HG03280 (cell line): Measurements from ENCODE around the gene CDX1.
A peak's percentile ranks its signal among the peaks of the same experiment; 100 is the strongest.

Source experiments
- ATAC-seq: cut with Tn5 transposase; IDR thresholded peaks from one replicate; pipeline ENCODE4 v1.9.1; 2021; ENCODE audit warnings: mild to moderate bottlenecking, moderate library complexity; ENCODE audit not compliant: unreplicated experiment

CDX1 gene

GRCh38 chr5:150203832-150204589 is 37.4 kb downstream of the CDX1 start:
- no peak for ATAC-seq

- ATAC-seq: no peak
Observed at GRCh38 chr5:150204590-150204960, 38.0 kb downstream of the CDX1 start.

- no peak for ATAC-seq
Observed at GRCh38 chr5:150206098-150206778, 39.7 kb downstream of the CDX1 start.

- no peak for ATAC-seq
Observed at GRCh38 chr5:150206779-150207115, 40.2 kb downstream of the CDX1 start.

- no peak for ATAC-seq
Observed at GRCh38 chr5:150208187-150209098, 41.9 kb downstream of the CDX1 start.

GRCh38 chr5:150209099-150209635 is 42.6 kb downstream of the CDX1 start:
- no peak for ATAC-seq

- no peak for ATAC-seq
Observed at GRCh38 chr5:150210644-150211043, 44.1 kb downstream of the CDX1 start.

- no peak for ATAC-seq
Observed at GRCh38 chr5:150211156-150212030, 44.8 kb downstream of the CDX1 start.

- ATAC-seq: no peak
Observed at GRCh38 chr5:150213530-150213929, 47.0 kb downstream of the CDX1 start.

GRCh38 chr5:150214289-150214688 is 47.7 kb downstream of the CDX1 start:
- no peak for ATAC-seq

- no peak for ATAC-seq
Observed at GRCh38 chr5:150215979-150216944, 49.7 kb downstream of the CDX1 start.

GRCh38 chr5:150217038-150217437 is 50.5 kb downstream of the CDX1 start:
- no peak for ATAC-seq

- ATAC-seq: peak; percentile 85
Observed at GRCh38 chr5:150217873-150218692, 51.5 kb downstream of the CDX1 start.

- ATAC-seq: no peak
Observed at GRCh38 chr5:150218693-150219035, 52.1 kb downstream of the CDX1 start.

GRCh38 chr5:150219142-150219541 is 52.6 kb downstream of the CDX1 start:
- ATAC-seq: no peak

- ATAC-seq: no peak
Observed at GRCh38 chr5:150219861-150220260, 53.3 kb downstream of the CDX1 start.

GRCh38 chr5:150221471-150221870 is 54.9 kb downstream of the CDX1 start:
- no peak for ATAC-seq

- ATAC-seq: no peak
Observed at GRCh38 chr5:150222906-150223305, 56.3 kb downstream of the CDX1 start.
